Skeletal muscle satellite cell (primary cell): ENCODE data around the gene RNFT2.

Source experiments
- H3K27me3 ChIP-seq: 2 replicates; pipeline ENCODE4 v1.7.0; 2013; ENCODE audit warnings: low read length; ENCODE audit not compliant: control insufficient read depth, insufficient read depth
- H3K36me3 ChIP-seq: 2 replicates; pipeline ENCODE4 v1.7.0; 2013; ENCODE audit warnings: mild to moderate bottlenecking, control low read depth, low read length; ENCODE audit not compliant: insufficient read depth
- H3K4me1 ChIP-seq: 2 replicates; pipeline ENCODE4 v1.7.0; 2013; ENCODE audit warnings: low read length; ENCODE audit not compliant: control insufficient read depth, insufficient read depth
- H3K4me2 ChIP-seq: 2 replicates; pipeline ENCODE4 v1.7.0; 2013; ENCODE audit warnings: mild to moderate bottlenecking, low read length
- H3K4me3 ChIP-seq: 2 replicates; pipeline ENCODE4 v1.7.0; 2013; ENCODE audit warnings: low read length
- H3K9ac ChIP-seq: 2 replicates; pipeline ENCODE4 v1.7.0; 2013; ENCODE audit warnings: mild to moderate bottlenecking, low read depth, low read length, moderate library complexity
- H3K9me3 ChIP-seq: replicated peaks from 2 replicates; pipeline ENCODE4 v1.7.0; 2013; ENCODE audit warnings: mild to moderate bottlenecking, control low read depth, low read length

The RNFT2 gene

GRCh38 chr12:116712458-116713303, 25.4 kb upstream of the RNFT2 start:
- no peaks in the 10 kb centered on the region for H3K9me3 ChIP-seq
- no peak overlapping the region for H3K4me2 ChIP-seq
- H3K9ac ChIP-seq: no peak overlapping the region
- peaks cover 15% of the 10 kb centered on the region for H3K4me1 ChIP-seq
- peaks cover 12% of the 10 kb centered on the region for H3K27me3 ChIP-seq
- peaks cover 30% of the 10 kb centered on the region for H3K36me3 ChIP-seq
- H3K4me3 ChIP-seq: no peak overlapping the region

- no peak overlapping the region for H3K4me2 ChIP-seq
- no peaks in the 10 kb centered on the region for H3K9me3 ChIP-seq
- no peak overlapping the region for H3K4me3 ChIP-seq
- H3K36me3 ChIP-seq: peaks cover 32% of the 10 kb centered on the region
- H3K4me1 ChIP-seq: peaks cover 23% of the 10 kb centered on the region
- H3K27me3 ChIP-seq: peaks cover 12% of the 10 kb centered on the region
- no peak overlapping the region for H3K9ac ChIP-seq
Measured at GRCh38 chr12:116713527-116713926, 24.6 kb upstream of the RNFT2 start.

- peaks cover 24% of the 10 kb centered on the region for H3K4me1 ChIP-seq
- no peak overlapping the region for H3K4me3 ChIP-seq
- no peak overlapping the region for H3K4me2 ChIP-seq
- no peak overlapping the region for H3K9ac ChIP-seq
- no peaks in the 10 kb centered on the region for H3K9me3 ChIP-seq
- peaks cover 36% of the 10 kb centered on the region for H3K36me3 ChIP-seq
- H3K27me3 ChIP-seq: peaks cover 10% of the 10 kb centered on the region
Measured at GRCh38 chr12:116714175-116714574, 23.9 kb upstream of the RNFT2 start.

GRCh38 chr12:116717466-116718437, 20.4 kb upstream of the RNFT2 start:
- no peaks in the 10 kb centered on the region for H3K27me3 ChIP-seq
- peaks cover 50% of the 10 kb centered on the region for H3K36me3 ChIP-seq
- H3K9ac ChIP-seq: no peak overlapping the region
- peak overlapping the region; percentile 49 for H3K4me3 ChIP-seq
- no peaks in the 10 kb centered on the region for H3K9me3 ChIP-seq
- H3K4me1 ChIP-seq: peaks cover 25% of the 10 kb centered on the region
- H3K4me2 ChIP-seq: peak overlapping the region; percentile 58

- peaks cover 25% of the 10 kb centered on the region for H3K4me1 ChIP-seq
- H3K9me3 ChIP-seq: no peaks in the 10 kb centered on the region
- peak overlapping the region; percentile 58 for H3K4me2 ChIP-seq
- no peaks in the 10 kb centered on the region for H3K27me3 ChIP-seq
- H3K36me3 ChIP-seq: peaks cover 51% of the 10 kb centered on the region
- no peak overlapping the region for H3K4me3 ChIP-seq
- H3K9ac ChIP-seq: no peak overlapping the region
Measured at GRCh38 chr12:116718655-116719454, 19.3 kb upstream of the RNFT2 start.

- Histone ChIP-seq H3K4me2 (no peak overlapping the region), H3K9me3 (no peaks in the 10 kb centered on the region), H3K4me3 (no peak overlapping the region), H3K36me3 (peaks cover 51% of the 10 kb centered on the region), H3K9ac (no peak overlapping the region), H3K4me1 (peaks cover 25% of the 10 kb centered on the region), H3K27me3 (no peaks in the 10 kb centered on the region)
Measured at GRCh38 chr12:116719731-116720528, 18.2 kb upstream of the RNFT2 start.

GRCh38 chr12:116722245-116722644, 15.9 kb upstream of the RNFT2 start:
- Histone ChIP-seq H3K9me3 (no peaks in the 10 kb centered on the region), H3K36me3 (peaks cover 30% of the 10 kb centered on the region), H3K4me3 (no peak overlapping the region), H3K27me3 (no peaks in the 10 kb centered on the region), H3K9ac (no peak overlapping the region), H3K4me1 (peaks cover 23% of the 10 kb centered on the region), H3K4me2 (no peak overlapping the region)

GRCh38 chr12:116726694-116727093, 11.4 kb upstream of the RNFT2 start:
- Histone ChIP-seq H3K9me3 (no peaks in the 10 kb centered on the region), H3K9ac (no peak overlapping the region), H3K4me3 (no peak overlapping the region), H3K4me2 (no peak overlapping the region), H3K36me3 (peaks cover 7% of the 10 kb centered on the region), H3K4me1 (no peaks in the 10 kb centered on the region), H3K27me3 (no peaks in the 10 kb centered on the region)

GRCh38 chr12:116727261-116727660, 10.9 kb upstream of the RNFT2 start:
- no peaks in the 10 kb centered on the region for H3K27me3 ChIP-seq
- no peak overlapping the region for H3K9ac ChIP-seq

GRCh38 chr12:116727891-116728290, 10.2 kb upstream of the RNFT2 start:
- no peaks in the 10 kb centered on the region for H3K27me3 ChIP-seq
- H3K9me3 ChIP-seq: no peaks in the 10 kb centered on the region
- no peak overlapping the region for H3K4me3 ChIP-seq
- no peak overlapping the region for H3K9ac ChIP-seq
- no peak overlapping the region for H3K4me2 ChIP-seq
- no peaks in the 10 kb centered on the region for H3K4me1 ChIP-seq
- peaks cover 4% of the 10 kb centered on the region for H3K36me3 ChIP-seq

More at GRCh38 chr12:116727261-116727660, 10.9 kb upstream of the RNFT2 start:
- Histone ChIP-seq H3K36me3 (peaks cover 6% of the 10 kb centered on the region), H3K4me2 (no peak overlapping the region), H3K4me1 (no peaks in the 10 kb centered on the region), H3K4me3 (no peak overlapping the region), H3K9me3 (no peaks in the 10 kb centered on the region)
